SK-N-SH (cell line): ENCODE measurements around the gene FBXO10. TPM values are rescaled to one million over a fixed set of nuclear protein-coding genes. Genes with fewer than 3 reads are reported as not detected.

ENCODE experiments used
- CTCF ChIA-PET: fragments of 300-600, 350-600 bp; formaldehyde crosslinking; extraction: SDS; loops from one replicate; lab custom pipeline; 2021; lab: Yijun Ruan, JAX
- POLR2A ChIA-PET: fragments of 350-600 bp; sonication (Branson Sonifier 250); formaldehyde crosslinking; extraction: SDS; loops from one replicate; lab custom pipeline; 2020; ENCODE audit warnings: antibody characterized with exemption, inconsistent platforms; lab: Yijun Ruan, JAX
- DNase-seq: peaks from one replicate; pipeline ENCODE4 v3.0.0; 2012
- H2AFZ ChIP-seq: fragments of 200-600 bp; sonication (generic); 2 replicates; pipeline ENCODE4 v1.8.1; 2016; ENCODE audit warnings: antibody characterized with exemption, mild to moderate bottlenecking, low read depth
- H3F3A ChIP-seq: fragments of 200-600 bp; sonication (generic); replicated peaks from 2 replicates; pipeline ENCODE3; 2016; ENCODE audit warnings: antibody characterized with exemption, mild to moderate bottlenecking; ENCODE audit not compliant: insufficient read depth
- H3K27ac ChIP-seq, 2 experiments: fragments of 200-500 bp in 1 of 2; fragments of 200-600 bp in 1 of 2; sonication (Bioruptor generic) in 1 of 2; sonication (generic), shearing (Covaris generic) in 1 of 2; 2 replicates each; pipeline versions ENCODE4 v1.5.1 to v1.6.1; 2014 to 2016; ENCODE audit warnings: low read depth in 2 of 2, inconsistent platforms in 1 of 2, low read length in 1 of 2, mild to moderate bottlenecking in 1 of 2, mixed read lengths in 1 of 2
- H3K27me3 ChIP-seq: fragments of 200-600 bp; sonication (generic), shearing (Covaris generic); 2 replicates; pipeline ENCODE4 v1.6.1; 2016; ENCODE audit warnings: mixed run types; ENCODE audit not compliant: insufficient read depth
- H3K36me3 ChIP-seq, 2 experiments: fragments of 200-500 bp in 1 of 2; fragments of 200-600 bp in 1 of 2; sonication (Bioruptor generic) in 1 of 2; sonication (generic) in 1 of 2; replicated peaks in 1 of 2; 2 replicates each; pipeline versions ENCODE3 to v1.5.1; 2014 to 2016; ENCODE audit warnings: low read length in 1 of 2, mild to moderate bottlenecking in 1 of 2; ENCODE audit not compliant: insufficient read depth in 2 of 2, control insufficient read depth in 1 of 2
- H3K4me1 ChIP-seq, 2 experiments: fragments of 200-500 bp in 1 of 2; fragments of 200-600 bp in 1 of 2; sonication (Bioruptor generic) in 1 of 2; sonication (generic), shearing (Covaris generic) in 1 of 2; 2 replicates each; pipeline versions ENCODE4 v1.5.1 to v1.6.1; 2014 to 2016; ENCODE audit warnings: low read depth in 1 of 2, low read length in 1 of 2, mixed run types in 1 of 2; ENCODE audit not compliant: insufficient read depth in 2 of 2, control insufficient read depth in 1 of 2
- H3K4me2 ChIP-seq: fragments of 200-600 bp; sonication (generic), shearing (Covaris generic); 2 replicates; pipeline ENCODE4 v1.6.1; 2017; ENCODE audit warnings: mixed run types
- H3K4me3 ChIP-seq, 2 experiments: fragments of 200-500 bp in 1 of 2; fragments of 200-600 bp in 1 of 2; sonication (Bioruptor generic) in 1 of 2; sonication (generic), shearing (Covaris generic) in 1 of 2; 2 replicates each; pipeline versions ENCODE4 v1.5.1 to v1.8.1; 2014 to 2016; ENCODE audit warnings: low read depth in 2 of 2, inconsistent platforms in 1 of 2, low read length in 1 of 2, mild to moderate bottlenecking in 1 of 2, mixed read lengths in 1 of 2, moderate library complexity in 1 of 2
- H3K79me2 ChIP-seq: fragments of 200-600 bp; sonication (generic); 2 replicates; pipeline ENCODE4 v1.8.1; 2017; ENCODE audit warnings: mild to moderate bottlenecking; ENCODE audit not compliant: insufficient read depth
- H3K9ac ChIP-seq: fragments of 200-600 bp; sonication (generic); 2 replicates; pipeline ENCODE4 v1.6.1; 2017; ENCODE audit warnings: mixed run types
- H3K9me2 ChIP-seq: fragments of 200-600 bp; sonication (generic); 2 replicates; pipeline ENCODE4 v1.6.1; 2017; ENCODE audit warnings: mixed run types
- H3K9me3 ChIP-seq: fragments of 200-600 bp; sonication (generic); 2 replicates; pipeline ENCODE4 v1.6.1; 2017; ENCODE audit warnings: mixed run types, mild to moderate bottlenecking, moderate library complexity
- H4K20me1 ChIP-seq: fragments of 200-600 bp; sonication (generic); 2 replicates; pipeline ENCODE4 v1.6.1; 2017; ENCODE audit warnings: mild to moderate bottlenecking, mixed run types; ENCODE audit not compliant: insufficient read depth
- CHD2 ChIP-seq: fragments of 150-350 bp; IDR thresholded peaks from 2 replicates; pipeline ENCODE4 v1.6.1; 2018; ENCODE audit warnings: low read length; ENCODE audit not compliant: partially characterized antibody
- ELF1 ChIP-seq: IDR thresholded peaks from 2 replicates; pipeline ENCODE4 v1.4.0; 2012
- EP300 ChIP-seq, 2 experiments: IDR thresholded peaks; 2 replicates each; pipeline versions ENCODE4 v1.4.0 to v1.6.1; 2012; ENCODE audit warnings: borderline replicate concordance in 1 of 2, low read depth in 1 of 2, low read length in 1 of 2
- EZH2phosphoT487 ChIP-seq: fragments of 200-600 bp; sonication (generic); IDR thresholded peaks from 2 replicates; pipeline ENCODE4 v1.6.1; 2017; ENCODE audit warnings: low read depth, mixed run types, mild to moderate bottlenecking, antibody characterized with exemption, moderate library complexity, borderline replicate concordance
- FOSL2 ChIP-seq: IDR thresholded peaks from 2 replicates; pipeline ENCODE4 v1.4.0; 2012; ENCODE audit warnings: low read depth, mild to moderate bottlenecking, moderate library complexity, borderline replicate concordance
- FOXJ3 ChIP-seq: sonication (generic); formaldehyde crosslinking; IDR thresholded peaks from 2 replicates; pipeline ENCODE4 v1.5.1; 2020; ENCODE audit warnings: mild to moderate bottlenecking, missing genetic modification reagents
- IRF3 ChIP-seq: fragments of 150-350 bp; IDR thresholded peaks from 2 replicates; pipeline ENCODE4 v1.6.1; 2016; ENCODE audit warnings: mild to moderate bottlenecking, low read depth, low read length
- JUND ChIP-seq: IDR thresholded peaks from 2 replicates; pipeline ENCODE4 v1.4.0; 2012
- MEF2A ChIP-seq: IDR thresholded peaks from 2 replicates; pipeline ENCODE4 v1.4.0; 2012; ENCODE audit warnings: low read depth, borderline replicate concordance
- MXI1 ChIP-seq: IDR thresholded peaks from 2 replicates; pipeline ENCODE4 v1.6.1; 2012; ENCODE audit warnings: mild to moderate bottlenecking, low read depth, low read length, improper control_type of control experiment
- NFIC ChIP-seq: IDR thresholded peaks from 2 replicates; pipeline ENCODE4 v1.4.0; 2012; ENCODE audit warnings: borderline replicate concordance
- NRF1 ChIP-seq: IDR thresholded peaks from 2 replicates; pipeline ENCODE4 v1.6.1; 2012; ENCODE audit warnings: low read depth, mild to moderate bottlenecking, low read length
- PBX3 ChIP-seq: IDR thresholded peaks from 2 replicates; pipeline ENCODE4; 2012
- RAD21 ChIP-seq: IDR thresholded peaks from 2 replicates; pipeline ENCODE4 v1.6.1; 2012; ENCODE audit warnings: mild to moderate bottlenecking, low read length
- RCOR1 ChIP-seq: fragments of 150-350 bp; IDR thresholded peaks from 2 replicates; pipeline ENCODE4 v1.6.1; 2017; ENCODE audit warnings: antibody characterized with exemption, low read length
- RFX5 ChIP-seq: IDR thresholded peaks from 2 replicates; pipeline ENCODE4 v1.6.1; 2012; ENCODE audit warnings: mild to moderate bottlenecking, improper control_type of control experiment, low read length
- RXRA ChIP-seq: IDR thresholded peaks from 2 replicates; pipeline ENCODE4 v1.4.0; 2012; ENCODE audit warnings: low read depth, mild to moderate bottlenecking, borderline replicate concordance
- SIN3A ChIP-seq: IDR thresholded peaks from 2 replicates; pipeline ENCODE4 v1.6.1; 2012; ENCODE audit warnings: low read depth, mild to moderate bottlenecking, low read length, moderate library complexity, borderline replicate concordance
- SMC3 ChIP-seq: IDR thresholded peaks from 2 replicates; pipeline ENCODE4 v1.6.1; 2012; ENCODE audit warnings: low read depth, low read length, improper control_type of control experiment
- TCF12 ChIP-seq: IDR thresholded peaks from 2 replicates; pipeline ENCODE4 v1.4.0; 2012
- TEAD4 ChIP-seq: IDR thresholded peaks from 2 replicates; pipeline ENCODE4 v1.4.0; 2012; ENCODE audit warnings: mild to moderate bottlenecking, borderline replicate concordance; ENCODE audit not compliant: insufficient read depth
- USF1 ChIP-seq: IDR thresholded peaks from 2 replicates; pipeline ENCODE4 v1.4.0; 2012; ENCODE audit warnings: low read depth, borderline replicate concordance
- USF2 ChIP-seq: fragments of 150-350 bp; IDR thresholded peaks from 2 replicates; pipeline ENCODE4 v1.6.1; 2017; ENCODE audit warnings: antibody characterized with exemption, low read length, low read depth, borderline replicate concordance
- WGBS: methylation state at CpG from one replicate; pipeline ENCODE4 v1.1.6; 2017; ENCODE audit warnings: low lambda C conversion rate; 5-methylcytosine and 5-hydroxymethylcytosine counted together
- polyA plus RNA-seq, 3 experiments: library from polyadenylated mRNA; depleted of rRNA; stranded (reverse); fragments of >200 nt; gene quantifications; 2 replicates each; pipeline ENCODE4 v1.2.3, GENCODE V29; 2012

Gene FBXO10
- polyA plus RNA-seq, 1 of the 3 experiments (the other 2 are of a cell fraction) = 10.1 TPM

- no peak overlapping the region for H3K9ac ChIP-seq
- no peaks in the 10 kb centered on the region for H3K9me3 ChIP-seq
- no peak overlapping the region for H3K27ac ChIP-seq
- H3K4me1 ChIP-seq = no peaks in the 10 kb centered on the region
- no peak overlapping the region for H3K4me3 ChIP-seq
- no peaks in the 10 kb centered on the region for H3K9me2 ChIP-seq
- H2AFZ ChIP-seq = no peak overlapping the region
- peaks cover 3 to 6% of the 10 kb centered on the region in 2 experiments for H3K36me3 ChIP-seq
- ChIA-PET CTCF (no interaction called here), POLR2A (no interaction called here)
- no peaks in the 10 kb centered on the region for H3F3A ChIP-seq
- no peaks in the 10 kb centered on the region for H4K20me1 ChIP-seq
- DNase-seq = no peak
- no peaks in the 10 kb centered on the region for H3K27me3 ChIP-seq
- H3K4me2 ChIP-seq = no peak overlapping the region
- WGBS = 85% methylated on average over 1 of the region's 1 CpG
- H3K79me2 ChIP-seq = no peaks in the 10 kb centered on the region
- TF ChIP-seq TCF12 (no peak), TEAD4 (no peak), JUND (no peak), USF1 (no peak), RAD21 (no peak), NRF1 (no peak), RCOR1 (no peak), IRF3 (no peak), MXI1 (no peak), ELF1 (no peak), FOSL2 (no peak), CHD2 (no peak), MEF2A (no peak), RXRA (no peak), SIN3A (no peak), FOXJ3 (CRISPR knock-in tag) (no peak)
These were observed 32.7 kb downstream of the FBXO10 start for GRCh38 chr9:37543468-37543867.

GRCh38 chr9:37542895-37543294 lies 33.3 kb downstream of the FBXO10 start:
- H2AFZ ChIP-seq = no peak overlapping the region
- H4K20me1 ChIP-seq = no peaks in the 10 kb centered on the region
- peaks cover 3 to 6% of the 10 kb centered on the region in 2 experiments for H3K36me3 ChIP-seq
- H3K9ac ChIP-seq = no peak overlapping the region
- WGBS = 60% methylated on average over 1 of the region's 1 CpG
- DNase-seq = no peak
- no peak overlapping the region for H3K4me3 ChIP-seq
- no peaks in the 10 kb centered on the region for H3K9me2 ChIP-seq
- ChIA-PET CTCF (no interaction called here), POLR2A (no interaction called here)
- H3K4me2 ChIP-seq = no peak overlapping the region
- H3K79me2 ChIP-seq = no peaks in the 10 kb centered on the region
- no peaks in the 10 kb centered on the region for H3K27me3 ChIP-seq
- TF ChIP-seq RXRA = no peak
- TF ChIP-seq ELF1 = no peak
- no peak for TF ChIP-seq RFX5
- TF ChIP-seq EZH2phosphoT487 = no peak
- no peak for TF ChIP-seq USF1
- no peak for TF ChIP-seq SMC3
- no peak for TF ChIP-seq MEF2A
- no peak for TF ChIP-seq EP300 (IDR thresholded peaks at IDR 0.05; ENCODE audit: borderline replicate concordance in 1 of 2, low read depth in 1 of 2, low read length in 1 of 2)
- TF ChIP-seq IRF3 = no peak
- TF ChIP-seq RAD21 = no peak
- TF ChIP-seq NFIC = no peak
- no peak for TF ChIP-seq USF2
- TF ChIP-seq RCOR1 = no peak
- TF ChIP-seq PBX3 = no peak
- H3K27ac ChIP-seq = no peak overlapping the region
- no peaks in the 10 kb centered on the region for H3K4me1 ChIP-seq
- H3K9me3 ChIP-seq = no peaks in the 10 kb centered on the region
- H3F3A ChIP-seq = no peaks in the 10 kb centered on the region
